SH-SY5Y (cell line): Measurements from ENCODE around the gene PCDH9.

ENCODE experiments used
- GATA2 ChIP-seq: IDR thresholded peaks from 2 replicates; pipeline ENCODE4 v1.6.1; 2011; ENCODE audit warnings: mild to moderate bottlenecking, low read depth, low read length
- GATA3 ChIP-seq: IDR thresholded peaks from 2 replicates; pipeline ENCODE4 v1.6.1; 2011; ENCODE audit warnings: low read depth, mild to moderate bottlenecking, low read length, moderate library complexity

The PCDH9 gene

DNA sequence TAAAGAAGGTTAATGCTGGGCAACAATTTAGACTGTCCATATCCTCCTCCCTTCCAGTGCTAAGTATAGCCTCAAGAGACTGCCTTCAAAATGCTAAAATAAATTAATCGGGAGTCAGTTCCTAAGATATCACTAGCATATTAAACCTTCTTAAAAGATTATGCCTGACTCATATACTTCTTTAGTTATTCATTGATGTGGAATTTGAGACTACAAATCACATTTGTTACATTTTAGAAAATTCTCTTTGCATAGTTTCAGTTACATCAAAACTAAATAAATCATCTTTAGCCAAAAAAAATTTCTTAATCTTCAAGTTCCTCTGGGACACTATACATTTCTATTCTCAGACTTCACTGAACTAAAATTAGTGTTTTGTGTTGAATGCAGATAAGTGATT lies 769.1 kb downstream of the PCDH9 start:
- TF ChIP-seq GATA3 (no peak), GATA2 (no peak)

DNA sequence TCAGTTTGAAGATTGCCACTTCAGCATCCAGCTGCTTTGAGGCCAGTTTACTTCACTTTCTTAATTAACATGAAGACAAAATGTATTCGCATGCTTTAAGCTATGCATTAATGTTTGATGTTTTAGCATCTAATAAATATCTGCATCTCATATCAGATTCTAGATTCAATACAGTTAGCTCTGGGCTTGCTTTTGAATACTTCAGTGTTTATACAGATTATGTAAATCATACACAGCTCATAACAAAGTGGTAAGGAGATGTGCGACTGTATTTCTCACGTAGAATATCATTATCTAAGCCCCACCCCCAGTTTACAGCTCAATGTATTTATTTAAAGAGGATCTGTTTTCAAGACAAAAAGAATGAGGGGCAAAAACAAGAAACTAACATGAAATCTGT lies 770.5 kb downstream of the PCDH9 start:
- no peak for TF ChIP-seq GATA3
- TF ChIP-seq GATA2 = no peak

DNA sequence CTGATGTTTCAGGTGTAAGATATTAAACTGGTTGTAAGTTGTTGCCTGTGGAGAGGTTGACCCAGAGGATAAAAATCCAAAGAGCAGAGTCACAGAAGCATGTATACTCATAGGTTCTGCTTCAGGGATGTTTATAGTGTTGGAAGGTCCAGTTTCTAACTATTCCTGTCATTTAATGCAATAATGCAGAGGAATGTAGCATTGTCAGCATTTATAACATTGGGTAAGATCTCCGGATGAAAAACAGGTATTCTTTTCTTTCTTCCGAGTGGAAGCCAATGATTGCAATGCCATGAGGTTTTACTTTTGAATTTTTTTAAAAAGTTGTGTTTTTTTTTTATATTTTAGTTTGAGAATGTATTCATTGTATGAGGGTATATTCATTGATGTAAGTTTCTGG lies 771.0 kb downstream of the PCDH9 start:
- no peak for TF ChIP-seq GATA2
- no peak for TF ChIP-seq GATA3

DNA sequence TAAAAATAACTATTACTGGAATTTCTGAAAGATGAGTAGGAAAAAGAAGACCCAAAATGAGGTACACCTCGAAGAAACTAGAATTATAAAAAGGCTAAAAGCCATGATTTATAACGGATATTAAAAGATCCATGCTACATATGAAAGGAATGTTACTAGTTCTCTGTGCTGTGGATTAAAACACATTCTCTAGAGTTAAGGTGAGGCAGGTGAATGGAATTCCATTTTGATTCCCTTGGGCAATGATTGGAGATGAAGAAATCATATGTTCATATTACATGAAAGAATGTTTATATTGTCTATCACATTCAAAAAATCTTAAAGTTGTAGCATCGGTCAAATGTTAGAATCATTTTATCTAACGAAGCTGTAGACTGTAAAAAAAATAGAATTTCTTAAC lies 783.7 kb downstream of the PCDH9 start:
- no peak for TF ChIP-seq GATA3
- no peak for TF ChIP-seq GATA2

DNA sequence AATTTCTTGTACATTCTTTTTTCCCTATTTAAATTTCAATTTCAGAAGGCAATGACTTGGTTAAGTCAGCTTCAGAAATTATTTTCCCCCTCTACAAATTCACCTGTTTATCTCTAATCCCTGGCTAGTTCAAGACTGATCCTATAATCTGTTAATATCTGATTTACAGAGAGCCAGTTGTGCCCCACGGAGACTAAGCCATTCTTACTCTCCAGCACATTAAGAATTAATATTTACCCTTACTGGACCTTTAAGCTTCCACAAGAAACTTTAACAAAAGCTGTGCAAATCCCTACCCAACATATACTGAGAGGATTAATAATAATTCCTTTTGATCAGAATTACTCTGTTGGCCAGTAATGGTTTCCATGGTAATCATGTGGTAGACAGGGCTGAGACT lies 786.2 kb downstream of the PCDH9 start:
- TF ChIP-seq GATA3 (no peak), GATA2 (no peak)

- TF ChIP-seq GATA3 (no peak), GATA2 (no peak)
These were observed 789.2 kb downstream of the PCDH9 start for GRCh38 chr13:66440938-66441337.

DNA sequence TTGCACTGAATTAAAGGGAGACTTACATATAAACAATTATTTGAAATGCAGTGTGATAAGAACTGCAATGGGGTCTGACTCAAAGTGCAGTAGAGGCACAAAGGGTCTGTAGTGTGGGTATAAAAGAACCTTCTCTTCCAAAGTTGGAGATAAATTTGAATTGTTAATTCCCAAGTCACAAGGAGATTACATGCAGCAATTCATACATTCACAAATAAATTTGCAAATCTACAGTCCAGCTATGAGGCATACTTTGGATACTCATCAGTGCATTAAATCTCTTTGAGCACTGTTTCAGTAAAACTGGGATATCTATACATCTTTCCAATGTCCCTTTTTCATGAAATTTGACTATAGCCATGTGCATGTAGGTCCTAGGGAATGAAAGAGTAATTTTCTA lies 799.4 kb downstream of the PCDH9 start:
- no peak for TF ChIP-seq GATA3
- no peak for TF ChIP-seq GATA2

DNA sequence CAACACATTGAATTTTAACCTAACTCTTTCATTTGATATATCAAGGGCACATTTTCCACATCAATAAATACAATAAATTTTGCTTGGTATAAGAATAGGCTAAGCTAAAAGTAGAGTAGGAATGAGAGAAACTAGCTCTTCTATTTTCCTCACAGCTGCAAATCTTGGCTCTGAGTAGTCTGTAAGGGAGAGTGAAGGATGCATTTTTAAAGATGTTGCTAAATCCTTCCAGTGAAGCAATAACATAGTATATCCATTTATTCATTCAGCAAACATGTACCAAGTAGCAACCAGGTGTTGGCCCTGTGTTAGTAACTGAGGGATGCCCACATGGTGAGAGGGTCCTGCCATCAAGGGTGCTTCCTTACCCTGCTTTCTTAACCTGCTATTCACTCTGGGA lies 799.9 kb downstream of the PCDH9 start:
- no peak for TF ChIP-seq GATA3
- no peak for TF ChIP-seq GATA2

DNA sequence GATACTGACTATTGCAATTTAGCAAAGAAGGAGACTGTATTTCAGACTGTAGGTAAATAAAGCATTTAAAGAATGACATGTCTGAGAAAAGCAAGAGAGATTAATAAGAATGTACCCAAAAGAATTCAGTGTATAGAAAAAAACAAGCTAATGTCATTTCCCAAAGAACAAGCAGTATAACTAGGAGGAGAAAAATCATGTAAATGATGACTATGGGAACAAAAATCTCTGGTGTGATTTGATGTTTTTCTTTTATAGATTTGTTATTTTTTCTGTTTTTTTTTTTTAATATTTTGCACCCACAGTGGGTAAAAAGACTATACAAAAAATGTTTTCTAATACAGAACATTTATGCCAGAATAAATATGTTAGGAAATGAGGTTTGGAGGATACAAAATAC lies 801.0 kb downstream of the PCDH9 start:
- TF ChIP-seq GATA3 (no peak), GATA2 (no peak)

- TF ChIP-seq GATA2 = no peak
- TF ChIP-seq GATA3 = no peak
These were observed 802.7 kb downstream of the PCDH9 start for GRCh38 chr13:66427458-66427861.

- TF ChIP-seq GATA2 (no peak), GATA3 (no peak)
These were observed 804.4 kb downstream of the PCDH9 start for GRCh38 chr13:66425741-66426140.

- TF ChIP-seq GATA3 (no peak), GATA2 (no peak)
These were observed 805.7 kb downstream of the PCDH9 start for GRCh38 chr13:66424422-66424821.

DNA sequence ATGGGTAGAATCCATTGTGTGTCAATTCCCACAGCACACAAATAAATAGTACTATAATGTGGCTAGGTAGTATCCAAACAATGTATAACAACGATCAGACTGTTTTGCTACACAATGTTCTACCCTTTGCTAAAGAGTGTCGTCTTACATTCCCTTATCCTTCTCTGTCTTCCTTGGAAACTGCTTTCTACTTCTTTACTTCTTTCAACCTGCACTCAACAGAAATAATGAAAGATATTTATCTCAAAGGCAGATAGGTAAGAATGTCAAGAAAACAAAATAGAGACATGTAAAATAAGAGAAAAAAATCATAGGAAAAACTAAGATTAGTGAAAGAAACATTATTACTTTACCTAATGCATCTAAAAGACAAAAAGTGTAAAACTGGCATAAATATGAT lies 814.7 kb downstream of the PCDH9 start:
- TF ChIP-seq GATA2 (no peak), GATA3 (no peak)

DNA sequence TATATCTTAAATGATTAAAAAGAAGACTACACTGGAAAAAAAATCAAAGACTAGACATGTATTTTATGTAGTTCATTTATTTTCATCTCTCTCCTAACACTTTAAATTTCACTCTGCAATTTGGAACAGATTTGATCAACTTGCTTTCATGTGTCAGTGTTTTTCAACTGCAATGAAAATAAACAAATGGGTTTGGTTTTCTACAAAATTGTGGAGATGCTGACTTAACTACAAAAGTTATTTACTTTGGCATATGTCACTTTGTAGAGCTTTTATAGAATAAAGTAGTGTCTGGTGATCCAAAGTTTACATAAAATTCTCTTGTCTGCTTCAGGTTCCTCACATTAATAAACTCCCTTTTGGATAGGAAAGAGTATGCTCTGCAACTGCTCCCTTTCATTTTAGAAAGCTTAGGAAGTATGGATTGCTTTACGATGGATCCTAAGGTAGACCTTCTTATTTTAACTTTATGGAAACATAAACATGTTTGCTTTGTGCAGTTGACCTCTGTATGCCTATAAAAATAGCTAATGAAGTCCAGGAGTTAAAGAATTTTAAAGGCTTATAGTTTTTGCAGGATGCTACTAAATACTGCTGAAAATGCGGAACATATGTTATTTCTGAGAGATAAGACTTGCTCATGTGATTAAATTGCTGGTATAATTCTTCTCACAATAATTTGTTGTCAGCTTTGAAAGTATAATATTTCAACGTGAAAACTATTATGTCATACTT lies 815.9 kb downstream of the PCDH9 start:
- TF ChIP-seq GATA3 = no peak
- TF ChIP-seq GATA2 = no peak

DNA sequence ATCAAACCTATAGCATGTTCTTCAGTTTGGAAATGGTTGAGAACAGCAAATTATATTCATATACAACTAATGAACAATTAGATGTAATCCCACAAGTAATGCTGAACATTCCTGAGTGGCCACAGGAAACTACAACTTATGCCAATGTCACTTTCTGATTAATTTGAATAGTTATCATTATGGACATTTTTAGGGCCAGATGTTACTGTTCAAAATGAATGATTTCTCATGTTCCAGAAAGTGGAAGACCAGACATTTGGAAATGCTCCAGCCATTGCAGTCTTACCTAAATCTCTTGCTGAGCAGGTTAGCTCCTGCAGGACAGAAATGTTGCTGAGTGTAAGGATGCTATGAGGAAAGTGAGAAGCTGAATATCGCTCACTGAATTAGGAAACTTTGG lies 819.8 kb downstream of the PCDH9 start:
- TF ChIP-seq GATA3 = no peak
- TF ChIP-seq GATA2 = no peak

GRCh38 chr13:66409542-66409941 lies 820.6 kb downstream of the PCDH9 start:
- TF ChIP-seq GATA3 = no peak
- no peak for TF ChIP-seq GATA2

- no peak for TF ChIP-seq GATA3
- no peak for TF ChIP-seq GATA2
These were observed 823.0 kb downstream of the PCDH9 start for GRCh38 chr13:66407128-66407527.
